ENCODE data around the gene FHL1.

GRCh38 chrX:136128743-136129142 lies 18.6 kb upstream of the FHL1 start:
- TF ChIP-seq CTCF (IDR thresholded peaks at IDR 0.05) (no peak), POLR2A (IDR thresholded peaks at IDR 0.05) (no peak), EP300 (IDR thresholded peaks at IDR 0.05) (no peak)

Data from ovary (tissue), 3 donors.